K562 (cell line): ENCODE data around the gene SNAP23. TPM values are rescaled to one million over a fixed set of nuclear protein-coding genes. Genes with fewer than 3 reads are reported as not detected.

ENCODE experiments used
- FOXA1 ChIP-seq: fragments of 450-650 bp; IDR thresholded peaks from 2 replicates; pipeline ENCODE4 v1.6.1; 2016; ENCODE audit warnings: mild to moderate bottlenecking, borderline replicate concordance
- NCOR1 ChIP-seq: fragments of 450-650 bp; IDR thresholded peaks from 2 replicates; pipeline ENCODE4 v1.6.1; 2016; ENCODE audit warnings: mild to moderate bottlenecking, moderate library complexity
- NR2C1 ChIP-seq, 2 experiments: fragments of 450-650 bp; IDR thresholded peaks; 2 replicates each; pipeline ENCODE4 v1.6.1; 2017; ENCODE audit warnings: mild to moderate bottlenecking in 2 of 2, antibody characterized with exemption in 1 of 2, inconsistent platforms in 1 of 2, missing compliant biosample characterization in 1 of 2, missing genetic modification characterization in 1 of 2
- PTBP1 ChIP-seq: fragments of 200-400 bp; formaldehyde crosslinking; IDR thresholded peaks from 2 replicates; pipeline ENCODE4 v1.6.1; 2017; ENCODE audit warnings: low read depth, low read length
- SMARCB1 ChIP-seq: IDR thresholded peaks from 2 replicates; pipeline ENCODE4 v1.6.1; 2011; ENCODE audit warnings: improper control_type of control experiment, low read depth; ENCODE audit not compliant: insufficient read length
- SMC3 ChIP-seq: conservative IDR thresholded peaks from 2 replicates; pipeline ENCODE4 v1.6.1; 2011; ENCODE audit warnings: low read depth, low read length, improper control_type of control experiment; ENCODE audit not compliant: insufficient read depth
- SUPT5H ChIP-seq: fragments of 450-650 bp; IDR thresholded peaks from 2 replicates; pipeline ENCODE4 v1.6.1; 2016
- TAF1 ChIP-seq: IDR thresholded peaks from 2 replicates; pipeline ENCODE4 v1.6.1; 2011; ENCODE audit warnings: mild to moderate bottlenecking, low read length, moderate library complexity; ENCODE audit not compliant: insufficient read depth, control insufficient read depth, severe bottlenecking; ENCODE audit errors: extremely low read depth
- TCF3 ChIP-seq: sonication (generic); formaldehyde crosslinking; IDR thresholded peaks from 2 replicates; pipeline ENCODE4 v1.4.0; 2020; ENCODE audit warnings: mild to moderate bottlenecking, missing genetic modification reagents
- ZNF174 ChIP-seq: fragments of 250-450 bp; sonication (Bioruptor Pico); IDR thresholded peaks from 2 replicates; pipeline ENCODE4 v1.4.0; 2020; ENCODE audit warnings: mild to moderate bottlenecking
- ZNF707 ChIP-seq: fragments of 250-450 bp; sonication (Bioruptor Pico); conservative IDR thresholded peaks from 2 replicates; pipeline ENCODE4 v1.8.0; 2022; ENCODE audit warnings: inconsistent platforms, mild to moderate bottlenecking, moderate library complexity
- polyA plus RNA-seq, 8 experiments: library from polyadenylated mRNA; depleted of rRNA in 4 of 8; stranded (reverse) in 5 of 8; unstranded in 3 of 8; fragments of >200 nt; fragmentation: Nextera tagmentation in 2 of 8; fragmentation: Illumina TruSeq in 1 of 8; extraction: Ambion mirVana in 2 of 8; extraction: Trizol in 1 of 8; gene quantifications; 2 replicates each; pipeline versions ENCODE4 v1.2.1 to v1.2.3, GENCODE V29; 2011 to 2014; ENCODE audit warnings: inconsistent platforms in 1 of 8, missing spikeins in 1 of 8
- total RNA-seq, 7 experiments: library from RNA; depleted of rRNA in 6 of 7; stranded (reverse); fragments of >200 nt in 6 of 7; fragmentation: Illumina TruSeq in 2 of 7; extraction: Trizol in 2 of 7; gene quantifications; 2 replicates each; pipeline versions ENCODE4 v1.2.1 to v1.2.3, GENCODE V29; 2011 to 2021; ENCODE audit warnings: low replicate concordance in 1 of 7
- TF ChIP-seq, protein P1 (sequence below), 2 experiments: IDR thresholded peaks; 2 replicates each; pipeline ENCODE4 v1.6.1; 2012; ENCODE audit warnings: improper control_type of control experiment in 2 of 2, low read depth in 2 of 2, low read length in 2 of 2, borderline replicate concordance in 1 of 2
- TF ChIP-seq, protein P2 (sequence below), 2 experiments: fragments of 200-800 bp in 1 of 2; sonication (Bioruptor generic) in 1 of 2; sonication (generic) in 1 of 2; formaldehyde crosslinking in 1 of 2; IDR thresholded peaks in 1 of 2; conservative IDR thresholded peaks in 1 of 2; 2 replicates each; pipeline versions ENCODE4 v1.5.0 to v1.6.1; 2016 to 2020; ENCODE audit warnings: missing compliant biosample characterization in 1 of 2, missing genetic modification characterization in 1 of 2, missing genetic modification reagents in 1 of 2
- TF ChIP-seq, protein P3 (sequence below): fragments of 150-350 bp; conservative IDR thresholded peaks from 2 replicates; pipeline ENCODE4 v1.6.1; 2014; ENCODE audit warnings: low read length
- TF ChIP-seq, protein P4 (sequence below): fragments of 250-450 bp; sonication (Bioruptor Pico); IDR thresholded peaks from 2 replicates; pipeline ENCODE4 v1.5.1; 2021; ENCODE audit warnings: mild to moderate bottlenecking
- TF ChIP-seq, protein P5 (sequence below): fragments of 450-650 bp; formaldehyde crosslinking; IDR thresholded peaks from 2 replicates; pipeline ENCODE4 v1.4.0; 2020; ENCODE audit warnings: mild to moderate bottlenecking, moderate library complexity

SNAP23 gene
- total and polyA plus RNA-seq, 9 of the 15 experiments (the other 6 are each of a cell fraction or from before 2014, with no cell fraction given) = 78.9 to 168 (median 117) TPM

DNA sequence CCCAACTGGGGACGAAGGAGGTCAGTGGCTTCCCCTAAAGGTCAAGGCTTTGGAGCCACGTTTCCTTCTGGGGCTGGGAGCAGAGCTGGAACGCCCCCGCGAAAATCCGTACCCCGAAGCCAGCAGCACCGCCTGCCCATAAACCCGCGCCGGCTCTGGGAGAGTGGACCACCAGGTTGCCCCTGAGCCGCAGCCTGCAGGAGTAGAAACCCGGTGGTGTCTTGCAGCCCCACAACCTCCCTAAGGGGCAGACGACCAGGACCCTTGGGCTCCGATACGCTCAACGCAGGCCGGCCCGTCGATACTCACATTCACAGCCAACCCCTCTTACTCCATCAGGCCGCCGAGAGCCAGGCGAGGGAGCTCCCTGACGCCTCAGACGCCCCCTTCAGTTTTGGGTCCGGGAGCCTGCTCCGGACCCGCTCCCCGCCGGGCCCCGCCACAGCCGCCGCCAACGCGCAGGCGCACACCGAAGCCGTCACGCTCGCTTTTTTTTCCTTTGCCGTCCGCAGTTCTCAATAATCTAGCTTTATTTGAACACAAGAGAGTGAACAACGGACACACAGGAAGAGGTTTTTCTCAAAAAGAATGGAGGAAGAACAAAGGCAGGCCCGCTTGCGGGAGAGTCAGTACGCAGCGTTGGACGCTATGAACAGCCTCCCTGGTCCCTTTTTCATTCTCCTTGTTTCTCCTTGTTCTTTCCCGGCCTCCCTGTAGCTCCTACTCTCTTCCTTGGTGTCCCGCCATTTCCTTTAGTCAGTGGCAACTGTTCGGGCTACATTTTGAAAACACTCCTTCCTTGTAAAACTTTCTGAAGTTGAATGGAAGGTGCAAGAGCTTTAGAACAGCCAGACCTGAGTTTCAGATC is 4.5 kb upstream of the SNAP23 start, which contains the start of gene ZNF106 (continued):
- TF ChIP-seq NR2C1 (IDR thresholded peaks at IDR 0.05) (no peak), NR2C1 (tag; IDR thresholded peaks at IDR 0.05) (no peak), SMARCB1 (no peak), TAF1 (peak; percentile 94), SMC3 (no peak), ZNF707 (CRISPR knock-in tag) (no peak), PTBP1 (no peak), NCOR1 (peak; percentile 8), SUPT5H (peak; percentile 83), FOXA1 (no peak), ZNF174 (CRISPR knock-in tag) (no peak), TCF3 (no peak)
- TF ChIP-seq, protein P1, sequence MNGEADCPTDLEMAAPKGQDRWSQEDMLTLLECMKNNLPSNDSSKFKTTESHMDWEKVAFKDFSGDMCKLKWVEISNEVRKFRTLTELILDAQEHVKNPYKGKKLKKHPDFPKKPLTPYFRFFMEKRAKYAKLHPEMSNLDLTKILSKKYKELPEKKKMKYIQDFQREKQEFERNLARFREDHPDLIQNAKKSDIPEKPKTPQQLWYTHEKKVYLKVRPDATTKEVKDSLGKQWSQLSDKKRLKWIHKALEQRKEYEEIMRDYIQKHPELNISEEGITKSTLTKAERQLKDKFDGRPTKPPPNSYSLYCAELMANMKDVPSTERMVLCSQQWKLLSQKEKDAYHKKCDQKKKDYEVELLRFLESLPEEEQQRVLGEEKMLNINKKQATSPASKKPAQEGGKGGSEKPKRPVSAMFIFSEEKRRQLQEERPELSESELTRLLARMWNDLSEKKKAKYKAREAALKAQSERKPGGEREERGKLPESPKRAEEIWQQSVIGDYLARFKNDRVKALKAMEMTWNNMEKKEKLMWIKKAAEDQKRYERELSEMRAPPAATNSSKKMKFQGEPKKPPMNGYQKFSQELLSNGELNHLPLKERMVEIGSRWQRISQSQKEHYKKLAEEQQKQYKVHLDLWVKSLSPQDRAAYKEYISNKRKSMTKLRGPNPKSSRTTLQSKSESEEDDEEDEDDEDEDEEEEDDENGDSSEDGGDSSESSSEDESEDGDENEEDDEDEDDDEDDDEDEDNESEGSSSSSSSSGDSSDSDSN (IDR thresholded peaks at IDR 0.05; ENCODE audit: borderline replicate concordance in 1 of 2, low read depth in 2 of 2, low read length in 2 of 2) = peak in 1 of 2 experiments; percentile 76; a peak in 1 of 4 replicates
- TF ChIP-seq, protein P2, sequence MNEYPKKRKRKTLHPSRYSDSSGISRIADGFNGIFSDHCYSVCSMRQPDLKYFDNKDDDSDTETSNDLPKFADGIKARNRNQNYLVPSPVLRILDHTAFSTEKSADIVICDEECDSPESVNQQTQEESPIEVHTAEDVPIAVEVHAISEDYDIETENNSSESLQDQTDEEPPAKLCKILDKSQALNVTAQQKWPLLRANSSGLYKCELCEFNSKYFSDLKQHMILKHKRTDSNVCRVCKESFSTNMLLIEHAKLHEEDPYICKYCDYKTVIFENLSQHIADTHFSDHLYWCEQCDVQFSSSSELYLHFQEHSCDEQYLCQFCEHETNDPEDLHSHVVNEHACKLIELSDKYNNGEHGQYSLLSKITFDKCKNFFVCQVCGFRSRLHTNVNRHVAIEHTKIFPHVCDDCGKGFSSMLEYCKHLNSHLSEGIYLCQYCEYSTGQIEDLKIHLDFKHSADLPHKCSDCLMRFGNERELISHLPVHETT (CRISPR knock-in tag; conservative IDR thresholded peaks at IDR 0.05 in 1 of 2, IDR thresholded peaks at IDR 0.05 in 1 of 2) = peak in 1 of 2 experiments; percentile 78; a peak in 2 of 4 replicates
- TF ChIP-seq, protein P3, sequence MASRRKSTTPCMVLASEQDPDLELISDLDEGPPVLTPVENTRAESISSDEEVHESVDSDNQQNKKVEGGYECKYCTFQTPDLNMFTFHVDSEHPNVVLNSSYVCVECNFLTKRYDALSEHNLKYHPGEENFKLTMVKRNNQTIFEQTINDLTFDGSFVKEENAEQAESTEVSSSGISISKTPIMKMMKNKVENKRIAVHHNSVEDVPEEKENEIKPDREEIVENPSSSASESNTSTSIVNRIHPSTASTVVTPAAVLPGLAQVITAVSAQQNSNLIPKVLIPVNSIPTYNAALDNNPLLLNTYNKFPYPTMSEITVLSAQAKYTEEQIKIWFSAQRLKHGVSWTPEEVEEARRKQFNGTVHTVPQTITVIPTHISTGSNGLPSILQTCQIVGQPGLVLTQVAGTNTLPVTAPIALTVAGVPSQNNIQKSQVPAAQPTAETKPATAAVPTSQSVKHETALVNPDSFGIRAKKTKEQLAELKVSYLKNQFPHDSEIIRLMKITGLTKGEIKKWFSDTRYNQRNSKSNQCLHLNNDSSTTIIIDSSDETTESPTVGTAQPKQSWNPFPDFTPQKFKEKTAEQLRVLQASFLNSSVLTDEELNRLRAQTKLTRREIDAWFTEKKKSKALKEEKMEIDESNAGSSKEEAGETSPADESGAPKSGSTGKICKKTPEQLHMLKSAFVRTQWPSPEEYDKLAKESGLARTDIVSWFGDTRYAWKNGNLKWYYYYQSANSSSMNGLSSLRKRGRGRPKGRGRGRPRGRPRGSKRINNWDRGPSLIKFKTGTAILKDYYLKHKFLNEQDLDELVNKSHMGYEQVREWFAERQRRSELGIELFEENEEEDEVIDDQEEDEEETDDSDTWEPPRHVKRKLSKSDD = peak; percentile 13; the same call in 1 of the 2 replicates
- TF ChIP-seq, protein P4, sequence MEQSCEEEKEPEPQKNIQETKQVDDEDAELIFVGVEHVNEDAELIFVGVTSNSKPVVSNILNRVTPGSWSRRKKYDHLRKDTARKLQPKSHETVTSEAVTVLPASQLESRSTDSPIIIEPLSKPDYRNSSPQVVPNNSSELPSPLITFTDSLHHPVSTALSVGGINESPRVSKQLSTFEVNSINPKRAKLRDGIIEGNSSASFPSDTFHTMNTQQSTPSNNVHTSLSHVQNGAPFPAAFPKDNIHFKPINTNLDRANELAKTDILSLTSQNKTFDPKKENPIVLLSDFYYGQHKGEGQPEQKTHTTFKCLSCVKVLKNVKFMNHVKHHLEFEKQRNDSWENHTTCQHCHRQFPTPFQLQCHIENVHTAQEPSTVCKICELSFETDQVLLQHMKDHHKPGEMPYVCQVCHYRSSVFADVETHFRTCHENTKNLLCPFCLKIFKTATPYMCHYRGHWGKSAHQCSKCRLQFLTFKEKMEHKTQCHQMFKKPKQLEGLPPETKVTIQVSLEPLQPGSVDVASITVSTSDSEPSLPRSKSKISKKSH (CRISPR knock-in tag) = no peak
- TF ChIP-seq, protein P5, sequence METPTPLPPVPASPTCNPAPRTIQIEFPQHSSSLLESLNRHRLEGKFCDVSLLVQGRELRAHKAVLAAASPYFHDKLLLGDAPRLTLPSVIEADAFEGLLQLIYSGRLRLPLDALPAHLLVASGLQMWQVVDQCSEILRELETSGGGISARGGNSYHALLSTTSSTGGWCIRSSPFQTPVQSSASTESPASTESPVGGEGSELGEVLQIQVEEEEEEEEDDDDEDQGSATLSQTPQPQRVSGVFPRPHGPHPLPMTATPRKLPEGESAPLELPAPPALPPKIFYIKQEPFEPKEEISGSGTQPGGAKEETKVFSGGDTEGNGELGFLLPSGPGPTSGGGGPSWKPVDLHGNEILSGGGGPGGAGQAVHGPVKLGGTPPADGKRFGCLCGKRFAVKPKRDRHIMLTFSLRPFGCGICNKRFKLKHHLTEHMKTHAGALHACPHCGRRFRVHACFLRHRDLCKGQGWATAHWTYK (CRISPR knock-in tag) = no peak
